ENCODE data around the gene MAS1L. TPM values are rescaled to one million over a fixed set of nuclear protein-coding genes. Genes with fewer than 3 reads are reported as not detected.

The MAS1L gene
- total RNA-seq, 1 experiment from 2014 or later, result not detected

DNA sequence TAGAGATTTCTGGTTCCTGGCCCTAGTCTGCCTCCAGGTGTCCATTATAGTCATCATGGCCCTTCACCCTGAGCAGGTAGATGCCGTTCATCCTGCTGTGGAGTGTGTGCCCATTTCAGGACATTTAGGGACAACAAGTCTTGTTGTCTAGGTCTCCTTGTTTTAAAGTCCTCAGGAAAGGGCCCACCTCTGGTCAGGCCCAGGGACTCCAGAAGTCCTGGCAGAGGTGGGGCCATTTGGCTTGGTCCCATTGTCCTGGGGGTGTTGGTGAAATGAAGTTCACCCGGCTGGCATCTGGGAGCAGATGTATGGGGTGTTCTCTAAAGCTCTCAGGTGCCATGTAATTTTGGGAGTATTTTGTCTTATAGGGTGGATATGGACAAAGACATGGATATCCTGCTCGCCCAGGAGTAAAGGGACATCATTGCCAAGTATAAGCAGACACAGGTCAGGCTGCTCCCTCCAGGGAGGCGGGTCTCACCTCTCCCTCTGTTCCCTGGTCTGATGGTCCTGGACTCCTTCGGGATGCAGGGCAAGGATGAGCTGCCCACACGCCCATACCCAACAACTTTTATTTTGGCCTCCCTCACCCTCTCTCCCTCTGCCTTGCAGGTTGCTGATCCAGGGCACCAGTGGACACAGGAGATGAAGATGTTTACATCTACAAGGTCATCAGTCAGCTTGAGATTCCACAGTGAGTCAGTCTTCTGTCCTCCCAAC lies 31.7 kb upstream of the MAS1L start:
- peaks cover 23 to 26% of the 10 kb centered on the region in 2 experiments for H3K9me3 Mint-ChIP-seq
- Histone ChIP-seq H2BK12ac (ENCODE audit: insufficient read length, low read depth, low read length) (no peak overlapping the region), H3K4ac (ENCODE audit: low read depth, low read length) (no peak overlapping the region), H3K4me1 (ENCODE audit: insufficient read depth, low read length) (no peaks in the 10 kb centered on the region), H3K27ac (ENCODE audit: insufficient read length, low read depth, low read length) (no peak overlapping the region), H3T11ph (ENCODE audit: low read length) (no peak overlapping the region), H3K23me2 (ENCODE audit: insufficient read length, low read depth, low read length, poor library complexity, severe bottlenecking) (no peaks in the 10 kb centered on the region), H3K23ac (ENCODE audit: insufficient read length, low read depth, low read length) (no peak overlapping the region), H2BK120ac (ENCODE audit: low read depth, low read length, poor library complexity, severe bottlenecking) (no peak overlapping the region), H4K8ac (replicated peaks; ENCODE audit: insufficient read length, low read depth, low read length) (no peak overlapping the region), H2BK5ac (ENCODE audit: insufficient read length, low read length) (no peak overlapping the region), H3K18ac (ENCODE audit: insufficient read length, low read depth, low read length) (no peak overlapping the region), H4K5ac (ENCODE audit: insufficient read length, low read depth, low read length) (no peak overlapping the region), H3K4me2 (ENCODE audit: insufficient read depth, insufficient read length, low read length) (no peak overlapping the region), H2AFZ (ENCODE audit: low read length) (no peak overlapping the region), H3K27me3 (ENCODE audit: insufficient read depth, low read length) (no peaks in the 10 kb centered on the region), H3K9me3 (ENCODE audit: control insufficient read depth, low read depth, low read length) (peaks cover 5% of the 10 kb centered on the region), H3K9ac (ENCODE audit: extremely low read depth, insufficient read length, low read length) (no peak overlapping the region), H2BK20ac (ENCODE audit: low read depth, low read length, poor library complexity, severe bottlenecking) (no peak overlapping the region), H3K14ac (ENCODE audit: insufficient read depth, low read length) (no peak overlapping the region), H4K20me1 (ENCODE audit: control insufficient read depth, insufficient read depth, insufficient read length) (no peaks in the 10 kb centered on the region), H4K91ac (ENCODE audit: insufficient read length, low read depth, low read length) (no peak overlapping the region), H2AK5ac (ENCODE audit: insufficient read length, low read length) (no peak overlapping the region), H2BK15ac (ENCODE audit: low read depth, low read length) (no peak overlapping the region), H3K79me2 (ENCODE audit: insufficient read depth, low read length) (no peaks in the 10 kb centered on the region), H3K56ac (ENCODE audit: insufficient read length, low read depth, low read length) (no peak overlapping the region), H3K79me1 (ENCODE audit: insufficient read depth, low read depth, low read length, poor library complexity, severe bottlenecking) (no peaks in the 10 kb centered on the region)
- H3K4me3 Mint-ChIP-seq, result no peak overlapping the region
- no peaks in the 10 kb centered on the region for H3K27me3 Mint-ChIP-seq (ENCODE audit: low read depth)
- no peak overlapping the region; a peak in 1 of 7 replicates for H3K27ac Mint-ChIP-seq
- peak; percentile 5 for DNase-seq
- peaks cover 2% of the 10 kb centered on the region in 2 experiments for H3K4me1 Mint-ChIP-seq
- no CpG with 5 or more reads among the region's 6 CpGs for WGBS (ENCODE audit: extremely low coverage, insufficient read length, low lambda C conversion rate)
- no peak for TF ChIP-seq CTCF (conservative IDR thresholded peaks at IDR 0.05)
- H3K36me3 Mint-ChIP-seq (ENCODE audit: insufficient read depth in 1 of 3, low read depth in 3 of 3), result peaks cover 14 to 24% (median 15%) of the 10 kb centered on the region in 3 experiments
